ENCODE data around the gene FAM186B.

Gene FAM186B

DNA sequence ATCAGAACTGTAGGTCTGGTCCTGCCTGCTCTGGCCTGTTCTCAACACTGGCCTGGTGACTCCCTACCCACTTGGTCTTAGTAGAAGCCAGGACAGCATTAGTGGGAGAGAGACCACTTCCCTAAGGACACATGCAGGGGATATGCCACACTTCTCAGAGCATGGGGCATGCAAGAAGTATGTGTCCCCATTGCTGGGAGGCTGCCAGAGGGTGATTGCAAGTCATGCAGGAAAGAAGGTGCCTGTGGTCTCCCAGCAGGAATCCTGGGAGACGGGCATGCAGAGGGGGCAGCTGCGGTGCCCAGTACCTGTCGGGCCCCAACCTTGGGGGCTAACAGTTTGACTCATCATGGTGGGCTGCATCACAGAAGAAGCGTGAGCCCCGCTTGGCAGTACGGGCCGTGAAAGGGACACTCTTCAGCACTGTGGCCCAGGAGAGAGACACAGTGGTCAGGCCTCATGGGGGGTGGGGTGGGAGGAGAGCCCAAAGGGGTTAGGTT is 40.9 kb upstream of the FAM186B start:
- H3K27ac ChIP-seq (ENCODE audit: low read depth, low read length) = no peak overlapping the region
- no peaks in the 10 kb centered on the region for H3K27me3 ChIP-seq (ENCODE audit: control insufficient read depth in 1 of 2, insufficient read depth in 2 of 2, low read length in 2 of 2)
- no peak overlapping the region for H3K4me3 ChIP-seq (ENCODE audit: low read depth in 1 of 2, low read length in 2 of 2)
- no peaks in the 10 kb centered on the region for H3K9me3 ChIP-seq (ENCODE audit: control insufficient read depth in 1 of 2, low read length in 2 of 2)
- peaks cover 28 to 29% of the 10 kb centered on the region in 2 donors for H3K4me1 ChIP-seq (ENCODE audit: control insufficient read depth in 1 of 2, insufficient read depth in 2 of 2, low read length in 2 of 2)
- H3K9ac ChIP-seq (ENCODE audit: low read depth in 1 of 2, low read length in 2 of 2) = no peak overlapping the region
- H3K36me3 ChIP-seq (ENCODE audit: control insufficient read depth in 1 of 2, insufficient read depth in 2 of 2, low read length in 2 of 2) = peaks cover 7 to 63% of the 10 kb centered on the region in 2 donors

DNA sequence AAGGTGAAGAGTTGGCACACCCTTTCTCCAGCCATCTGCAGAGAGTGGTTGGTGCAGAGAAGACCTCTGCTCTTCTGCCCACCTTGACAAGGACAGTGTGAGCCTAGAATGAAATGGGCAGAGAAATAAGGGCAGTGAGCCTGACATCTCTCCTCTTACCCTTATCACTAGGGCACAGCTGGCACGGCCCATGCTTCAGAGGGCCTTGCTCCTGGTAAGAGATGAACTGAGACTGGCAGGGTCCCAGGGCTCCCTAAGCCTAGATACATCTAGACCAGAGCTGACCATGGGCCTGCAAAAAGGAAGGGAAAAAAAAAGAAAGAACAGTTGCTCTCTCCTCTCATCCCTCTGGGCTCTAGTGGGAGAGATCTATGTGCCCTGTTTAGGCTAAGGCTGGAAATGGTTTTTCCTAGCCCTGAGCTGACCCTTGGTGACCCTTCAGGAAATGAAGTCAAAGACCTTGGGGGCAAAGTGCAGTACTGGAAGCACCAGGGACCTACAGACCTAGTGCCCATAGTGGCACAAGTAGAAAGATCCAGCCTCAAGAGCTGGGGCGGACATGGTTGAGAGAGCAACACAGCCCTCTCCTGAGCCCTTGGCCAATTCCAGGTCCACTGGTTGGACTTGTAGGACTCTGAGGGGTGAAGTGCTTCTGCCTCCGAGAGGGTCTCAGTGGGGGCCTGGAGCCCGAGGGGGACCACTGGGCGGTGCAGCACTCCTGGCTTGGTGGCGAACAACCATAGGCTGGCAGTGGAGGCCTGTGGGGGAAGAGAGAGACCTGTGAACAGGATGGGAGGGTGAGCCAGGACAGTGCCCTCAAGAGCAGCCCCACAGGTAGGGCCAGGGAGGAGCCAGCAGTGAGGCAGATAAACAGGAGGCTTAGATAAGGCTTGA is 40.0 kb upstream of the FAM186B start:
- Histone ChIP-seq H3K36me3 (ENCODE audit: control insufficient read depth in 1 of 2, insufficient read depth in 2 of 2, low read length in 2 of 2) (peaks cover 7 to 56% of the 10 kb centered on the region in 2 donors), H3K9ac (ENCODE audit: low read depth in 1 of 2, low read length in 2 of 2) (no peak overlapping the region), H3K4me3 (ENCODE audit: low read depth in 1 of 2, low read length in 2 of 2) (no peak overlapping the region), H3K4me1 (ENCODE audit: control insufficient read depth in 1 of 2, insufficient read depth in 2 of 2, low read length in 2 of 2) (peaks cover 28 to 29% of the 10 kb centered on the region in 2 donors), H3K27me3 (ENCODE audit: control insufficient read depth in 1 of 2, insufficient read depth in 2 of 2, low read length in 2 of 2) (no peaks in the 10 kb centered on the region), H3K27ac (ENCODE audit: low read depth, low read length) (no peak overlapping the region), H3K9me3 (ENCODE audit: control insufficient read depth in 1 of 2, low read length in 2 of 2) (no peaks in the 10 kb centered on the region)

DNA sequence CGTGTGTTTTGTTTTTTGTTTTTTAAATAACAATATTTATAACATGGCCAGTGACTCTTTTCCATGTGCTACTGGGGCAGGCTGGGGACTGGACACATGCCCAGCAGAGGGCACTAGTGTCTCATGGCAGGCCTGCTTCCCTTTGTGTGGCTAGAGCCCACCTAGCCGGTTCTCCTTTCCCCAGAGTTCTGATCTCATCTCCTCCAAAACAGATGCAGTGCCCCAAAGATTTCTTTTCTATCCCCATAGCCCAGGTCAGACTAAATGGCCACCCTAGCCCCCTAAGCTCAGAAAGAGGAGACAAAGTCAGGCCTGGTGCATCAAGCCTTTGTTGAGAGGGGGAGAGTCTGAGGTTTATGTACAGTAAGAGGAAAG is 39.2 kb upstream of the FAM186B start:
- H3K27ac ChIP-seq (ENCODE audit: low read depth, low read length) = no peak overlapping the region
- peaks cover 7 to 52% of the 10 kb centered on the region in 2 donors for H3K36me3 ChIP-seq (ENCODE audit: control insufficient read depth in 1 of 2, insufficient read depth in 2 of 2, low read length in 2 of 2)
- H3K4me3 ChIP-seq (ENCODE audit: low read depth in 1 of 2, low read length in 2 of 2) = no peak overlapping the region
- H3K9me3 ChIP-seq (ENCODE audit: control insufficient read depth in 1 of 2, low read length in 2 of 2) = no peaks in the 10 kb centered on the region
- no peak overlapping the region for H3K9ac ChIP-seq (ENCODE audit: low read depth in 1 of 2, low read length in 2 of 2)
- H3K4me1 ChIP-seq (ENCODE audit: control insufficient read depth in 1 of 2, insufficient read depth in 2 of 2, low read length in 2 of 2) = peaks cover 28 to 29% of the 10 kb centered on the region in 2 donors
- no peaks in the 10 kb centered on the region for H3K27me3 ChIP-seq (ENCODE audit: control insufficient read depth in 1 of 2, insufficient read depth in 2 of 2, low read length in 2 of 2)

DNA sequence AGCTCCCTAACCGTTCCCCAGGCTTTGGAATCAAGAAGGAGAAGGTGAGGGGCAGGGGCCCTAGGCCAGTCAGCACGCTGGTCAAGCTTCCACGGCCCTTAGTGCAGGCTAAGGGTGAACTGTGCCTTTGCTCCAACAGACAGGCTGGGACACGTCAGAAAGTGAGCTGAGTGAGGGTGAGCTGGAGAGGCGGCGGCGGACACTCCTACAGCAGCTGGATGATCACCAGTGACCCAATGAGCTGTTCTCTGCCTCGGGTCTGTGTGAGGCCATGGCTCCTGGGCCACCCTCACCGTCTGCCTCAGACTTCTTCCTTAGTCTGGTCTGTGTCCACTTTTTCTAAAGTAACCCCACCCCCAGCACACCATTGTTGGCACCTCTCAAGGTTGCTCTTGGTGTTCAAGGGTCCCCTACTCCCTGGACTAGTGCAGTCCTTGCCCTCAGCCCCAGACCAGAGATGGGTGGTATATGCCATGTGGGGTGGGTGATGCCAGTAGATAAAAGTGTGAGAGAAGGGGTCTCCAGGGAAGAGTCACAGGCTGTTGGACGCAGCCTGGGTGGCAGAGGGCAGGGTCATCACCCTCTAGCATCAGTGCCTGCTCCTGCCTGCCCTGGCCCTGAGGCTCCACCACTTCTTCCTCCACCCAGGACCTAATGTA is 38.7 kb upstream of the FAM186B start:
- Histone ChIP-seq H3K4me1 (ENCODE audit: control insufficient read depth in 1 of 2, insufficient read depth in 2 of 2, low read length in 2 of 2) (peaks cover 28 to 29% of the 10 kb centered on the region in 2 donors), H3K4me3 (ENCODE audit: low read depth in 1 of 2, low read length in 2 of 2) (no peak overlapping the region), H3K36me3 (ENCODE audit: control insufficient read depth in 1 of 2, insufficient read depth in 2 of 2, low read length in 2 of 2) (peaks cover 7 to 49% of the 10 kb centered on the region in 2 donors), H3K27me3 (ENCODE audit: control insufficient read depth in 1 of 2, insufficient read depth in 2 of 2, low read length in 2 of 2) (no peaks in the 10 kb centered on the region), H3K9ac (ENCODE audit: low read depth in 1 of 2, low read length in 2 of 2) (no peak overlapping the region), H3K9me3 (ENCODE audit: control insufficient read depth in 1 of 2, low read length in 2 of 2) (no peaks in the 10 kb centered on the region), H3K27ac (ENCODE audit: low read depth, low read length) (no peak overlapping the region)

DNA sequence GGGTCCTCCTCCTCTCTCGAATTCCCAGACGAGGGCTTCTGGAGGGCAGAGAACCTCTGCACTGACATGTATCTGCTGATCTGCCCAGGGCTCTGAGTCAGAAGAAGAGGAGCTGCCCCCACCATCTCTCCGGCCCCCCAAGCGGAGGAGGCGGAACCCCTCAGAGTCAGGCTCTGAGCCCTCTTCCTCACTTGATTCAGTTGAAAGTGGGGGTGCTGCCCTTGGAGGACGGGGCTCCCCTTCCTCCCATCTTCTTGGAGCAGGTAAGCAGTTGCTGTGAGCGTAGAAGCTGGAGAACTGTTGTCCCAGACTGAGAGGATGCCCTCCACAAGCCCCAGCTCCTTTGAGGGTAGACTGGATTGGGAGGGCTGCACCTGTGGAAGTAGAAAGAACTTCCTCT is 37.7 kb upstream of the FAM186B start:
- no peaks in the 10 kb centered on the region for H3K9me3 ChIP-seq (ENCODE audit: control insufficient read depth in 1 of 2, low read length in 2 of 2)
- H3K27ac ChIP-seq (ENCODE audit: low read depth, low read length) = no peak overlapping the region
- peaks cover 21 to 22% of the 10 kb centered on the region in 2 donors for H3K4me1 ChIP-seq (ENCODE audit: control insufficient read depth in 1 of 2, insufficient read depth in 2 of 2, low read length in 2 of 2)
- H3K4me3 ChIP-seq (ENCODE audit: low read depth in 1 of 2, low read length in 2 of 2) = no peak overlapping the region
- peaks cover 7 to 39% of the 10 kb centered on the region in 2 donors for H3K36me3 ChIP-seq (ENCODE audit: control insufficient read depth in 1 of 2, insufficient read depth in 2 of 2, low read length in 2 of 2)
- H3K27me3 ChIP-seq (ENCODE audit: control insufficient read depth in 1 of 2, insufficient read depth in 2 of 2, low read length in 2 of 2) = no peaks in the 10 kb centered on the region
- H3K9ac ChIP-seq (ENCODE audit: low read depth in 1 of 2, low read length in 2 of 2) = no peak overlapping the region

DNA sequence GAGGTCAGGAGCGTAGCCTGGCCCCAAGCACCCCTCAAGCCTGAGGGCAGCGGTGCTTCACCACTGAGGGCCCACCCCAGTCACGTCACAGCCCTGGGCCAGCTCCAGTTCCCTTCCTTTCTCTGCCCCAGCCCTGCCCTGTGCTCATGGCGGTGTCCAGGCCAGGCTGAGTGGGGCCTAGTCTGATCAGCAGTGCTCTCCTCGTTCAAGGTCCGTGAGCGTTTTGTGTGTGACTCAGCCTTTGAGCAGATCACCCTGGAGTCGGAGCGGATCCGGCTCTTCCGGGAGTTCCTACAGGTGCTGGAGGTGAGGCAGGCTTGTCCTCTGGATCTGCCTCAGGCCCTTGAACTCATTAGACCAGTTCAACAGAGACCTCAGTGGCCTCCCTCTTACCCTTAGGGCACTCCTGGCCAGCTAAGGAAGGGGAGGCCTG is 36.9 kb upstream of the FAM186B start:
- H3K9ac ChIP-seq (ENCODE audit: low read depth in 1 of 2, low read length in 2 of 2) = peak overlapping the region; percentile 52 to 54
- peak overlapping the region; percentile 79 for H3K27ac ChIP-seq (ENCODE audit: low read depth, low read length)
- H3K4me1 ChIP-seq (ENCODE audit: control insufficient read depth in 1 of 2, insufficient read depth in 2 of 2, low read length in 2 of 2) = peaks cover 19 to 22% of the 10 kb centered on the region in 2 donors
- no peaks in the 10 kb centered on the region for H3K9me3 ChIP-seq (ENCODE audit: control insufficient read depth in 1 of 2, low read length in 2 of 2)
- H3K27me3 ChIP-seq (ENCODE audit: control insufficient read depth in 1 of 2, insufficient read depth in 2 of 2, low read length in 2 of 2) = no peaks in the 10 kb centered on the region
- H3K36me3 ChIP-seq (ENCODE audit: control insufficient read depth in 1 of 2, insufficient read depth in 2 of 2, low read length in 2 of 2) = peaks cover 7 to 39% of the 10 kb centered on the region in 2 donors
- H3K4me3 ChIP-seq (ENCODE audit: low read depth in 1 of 2, low read length in 2 of 2) = no peak overlapping the region

DNA sequence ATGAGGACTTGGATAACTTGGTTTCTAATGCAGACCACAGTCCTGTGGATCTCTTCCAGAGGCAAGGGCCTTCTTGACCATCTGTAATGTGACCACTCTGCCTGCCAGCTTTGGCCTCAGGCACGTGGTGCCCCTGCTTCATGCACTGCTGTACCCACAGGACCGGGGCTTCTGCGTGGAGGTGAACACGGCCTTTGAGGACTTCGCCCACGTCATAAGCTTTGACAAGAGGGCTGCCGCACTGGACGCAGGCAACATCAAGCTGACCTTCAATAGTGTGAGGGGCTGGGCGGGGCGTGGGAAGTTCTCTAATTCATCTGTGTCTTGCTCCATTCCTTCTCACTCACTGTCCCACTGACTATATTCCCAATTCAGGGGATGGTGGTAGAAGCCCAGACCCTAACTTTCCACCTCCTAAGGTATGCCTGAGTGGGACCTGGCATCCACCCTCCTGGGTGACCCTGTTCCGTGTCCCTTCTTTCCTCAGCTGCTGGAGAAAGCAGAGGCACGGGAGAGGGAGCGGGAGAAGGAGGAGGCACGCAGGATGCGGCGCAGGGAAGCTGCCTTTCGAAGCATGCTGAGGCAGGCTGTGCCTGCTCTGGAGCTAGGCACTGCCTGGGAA is 36.4 kb upstream of the FAM186B start:
- peaks cover 22 to 24% of the 10 kb centered on the region in 2 donors for H3K4me1 ChIP-seq (ENCODE audit: control insufficient read depth in 1 of 2, insufficient read depth in 2 of 2, low read length in 2 of 2)
- H3K27me3 ChIP-seq (ENCODE audit: control insufficient read depth in 1 of 2, insufficient read depth in 2 of 2, low read length in 2 of 2) = no peaks in the 10 kb centered on the region
- H3K9ac ChIP-seq (ENCODE audit: low read depth in 1 of 2, low read length in 2 of 2) = peak overlapping the region; percentile 52 to 54
- peaks cover 6 to 38% of the 10 kb centered on the region in 2 donors for H3K36me3 ChIP-seq (ENCODE audit: control insufficient read depth in 1 of 2, insufficient read depth in 2 of 2, low read length in 2 of 2)
- H3K4me3 ChIP-seq (ENCODE audit: low read depth in 1 of 2, low read length in 2 of 2) = no peak overlapping the region
- H3K27ac ChIP-seq (ENCODE audit: low read depth, low read length) = peak overlapping the region; percentile 79
- no peaks in the 10 kb centered on the region for H3K9me3 ChIP-seq (ENCODE audit: control insufficient read depth in 1 of 2, low read length in 2 of 2)

DNA sequence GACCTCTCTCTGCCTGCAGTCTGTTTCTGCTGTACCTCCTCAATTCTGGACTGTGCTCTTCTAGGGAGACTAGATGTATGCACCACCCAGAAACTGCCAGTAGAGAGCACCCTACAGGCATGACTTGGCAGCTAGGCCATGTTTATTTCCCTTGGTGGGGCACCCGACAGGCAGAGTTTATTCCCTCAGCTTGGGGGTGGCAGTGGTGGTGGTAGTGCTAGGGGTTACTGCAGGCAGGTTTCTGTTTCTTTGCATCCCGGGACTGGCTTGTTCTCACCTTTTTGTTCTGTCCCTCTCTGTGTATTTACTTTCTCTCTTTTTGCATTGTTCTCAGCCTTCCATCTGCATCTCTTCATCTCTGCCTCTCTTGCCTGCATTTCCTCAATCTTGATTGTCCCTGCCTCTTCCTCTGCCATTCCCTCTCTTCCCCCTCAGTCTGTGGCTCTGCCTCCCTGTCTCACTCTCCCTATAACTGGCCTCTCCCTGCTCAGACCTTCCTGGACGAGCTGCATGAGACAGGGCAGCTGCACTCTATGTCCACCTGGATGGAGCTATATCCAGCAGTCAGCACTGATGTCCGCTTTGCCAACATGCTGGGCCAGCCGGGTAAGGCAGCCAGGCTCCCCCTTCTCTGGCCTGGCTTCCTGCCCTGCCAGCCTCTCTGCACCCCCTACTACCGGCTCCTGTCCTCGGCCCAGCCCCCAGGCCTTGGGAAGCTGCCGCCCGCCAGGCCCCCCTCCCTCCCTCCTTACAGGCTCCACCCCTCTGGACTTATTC is 31.7 kb upstream of the FAM186B start:
- Histone ChIP-seq H3K36me3 (ENCODE audit: control insufficient read depth in 1 of 2, insufficient read depth in 2 of 2, low read length in 2 of 2) (peaks cover 0 to 6% of the 10 kb centered on the region in 2 donors), H3K4me1 (ENCODE audit: control insufficient read depth in 1 of 2, insufficient read depth in 2 of 2, low read length in 2 of 2) (peaks cover 5 to 14% of the 10 kb centered on the region in 2 donors), H3K4me3 (ENCODE audit: low read depth in 1 of 2, low read length in 2 of 2) (no peak overlapping the region), H3K27ac (ENCODE audit: low read depth, low read length) (no peak overlapping the region), H3K9ac (ENCODE audit: low read depth in 1 of 2, low read length in 2 of 2) (no peak overlapping the region), H3K9me3 (ENCODE audit: control insufficient read depth in 1 of 2, low read length in 2 of 2) (no peaks in the 10 kb centered on the region), H3K27me3 (ENCODE audit: control insufficient read depth in 1 of 2, insufficient read depth in 2 of 2, low read length in 2 of 2) (no peaks in the 10 kb centered on the region)

DNA sequence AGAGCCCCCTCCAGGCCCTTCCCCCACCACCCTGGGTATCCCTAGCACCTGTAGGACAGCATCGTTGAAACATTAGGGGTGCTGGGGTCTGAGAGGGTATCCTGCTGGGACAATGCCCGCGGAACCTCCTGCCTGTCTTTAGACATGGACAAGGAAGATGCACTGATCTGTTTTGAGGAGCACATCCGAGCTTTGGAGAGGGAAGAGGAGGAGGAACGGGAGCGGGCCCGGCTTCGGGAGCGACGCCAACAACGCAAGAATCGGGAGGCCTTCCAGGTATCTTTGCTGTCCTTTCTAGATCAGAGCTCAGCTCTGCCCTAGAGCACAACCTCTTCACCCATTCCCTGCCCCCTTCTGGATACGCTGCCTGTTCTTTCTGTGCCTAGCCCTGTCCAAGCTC is 31.1 kb upstream of the FAM186B start:
- peaks cover 0 to under 1% of the 10 kb centered on the region in 2 donors for H3K36me3 ChIP-seq (ENCODE audit: control insufficient read depth in 1 of 2, insufficient read depth in 2 of 2, low read length in 2 of 2)
- no peaks in the 10 kb centered on the region for H3K27me3 ChIP-seq (ENCODE audit: control insufficient read depth in 1 of 2, insufficient read depth in 2 of 2, low read length in 2 of 2)
- no peaks in the 10 kb centered on the region for H3K9me3 ChIP-seq (ENCODE audit: control insufficient read depth in 1 of 2, low read length in 2 of 2)
- no peak overlapping the region for H3K9ac ChIP-seq (ENCODE audit: low read depth in 1 of 2, low read length in 2 of 2)
- H3K4me3 ChIP-seq (ENCODE audit: low read depth in 1 of 2, low read length in 2 of 2) = no peak overlapping the region
- H3K4me1 ChIP-seq (ENCODE audit: control insufficient read depth in 1 of 2, insufficient read depth in 2 of 2, low read length in 2 of 2) = peaks cover 0 to 9% of the 10 kb centered on the region in 2 donors
- H3K27ac ChIP-seq (ENCODE audit: low read depth, low read length) = no peak overlapping the region
